Measurements from ENCODE around the gene HSDL1.

The HSDL1 gene

GRCh38 chr16:84093120-84093878, 51.7 kb downstream of the HSDL1 start:
- CTCF ChIA-PET, result no interaction called here

GRCh38 chr16:84091460-84091859, 53.5 kb downstream of the HSDL1 start:
- CTCF ChIA-PET, result no interaction called here
- H3K27ac ChIP-seq, result no peak overlapping the region
- no peak for DNase-seq (ENCODE audit: low spot score)
- POLR2A ChIA-PET (ENCODE audit: low non-redundant PET), result no interaction called here
- TF ChIP-seq CTCF (conservative IDR thresholded peaks at IDR 0.05; ENCODE audit: low read depth), result no peak

More at GRCh38 chr16:84093120-84093878, 51.7 kb downstream of the HSDL1 start:
- TF ChIP-seq CTCF (conservative IDR thresholded peaks at IDR 0.05; ENCODE audit: low read depth), result no peak
- no peak for DNase-seq (ENCODE audit: low spot score)
- POLR2A ChIA-PET (ENCODE audit: low non-redundant PET), result no interaction called here
- no peak overlapping the region for H3K27ac ChIP-seq

GRCh38 chr16:84090211-84090610, 54.8 kb downstream of the HSDL1 start:
- no peak for DNase-seq (ENCODE audit: low spot score)
- TF ChIP-seq CTCF (conservative IDR thresholded peaks at IDR 0.05; ENCODE audit: low read depth), result no peak
- H3K27ac ChIP-seq, result no peak overlapping the region
- CTCF ChIA-PET, result interaction anchor here (0.7 kb wide), 1 partner anchor 10 kb away, joined by 5 read pairs; no protein-coding TSS in a partner anchor
- POLR2A ChIA-PET (ENCODE audit: low non-redundant PET), result no interaction called here

- H3K27ac ChIP-seq, result no peak overlapping the region
- TF ChIP-seq CTCF (conservative IDR thresholded peaks at IDR 0.05; ENCODE audit: low read depth), result no peak
- no peak for DNase-seq (ENCODE audit: low spot score)
- POLR2A ChIA-PET (ENCODE audit: low non-redundant PET), result no interaction called here
- CTCF ChIA-PET, result interaction anchor here (0.6 to 1.7 kb wide), 2 partner anchors 13 to 87 kb away, joined by 3 to 8 read pairs; no protein-coding TSS in a partner anchor
These were observed 56.1 kb downstream of the HSDL1 start for GRCh38 chr16:84088695-84089395.

- ChIA-PET POLR2A (ENCODE audit: low non-redundant PET) (no interaction called here), CTCF (interaction anchor here (0.6 to 1.7 kb wide), 5 partner anchors 18 to 88 kb away, joined by 3 to 8 read pairs (median 4); no protein-coding TSS in a partner anchor)
- TF ChIP-seq CTCF (conservative IDR thresholded peaks at IDR 0.05; ENCODE audit: low read depth), result no peak
- no peak overlapping the region for H3K27ac ChIP-seq
- DNase-seq (ENCODE audit: low spot score), result no peak
These were observed 57.4 kb downstream of the HSDL1 start for GRCh38 chr16:84087466-84088151.

- no peak overlapping the region for H3K27ac ChIP-seq
These were observed 58.0 kb downstream of the HSDL1 start for GRCh38 chr16:84087001-84087400.

More at GRCh38 chr16:84087001-84087400, 58.0 kb downstream of the HSDL1 start:
- no peak for TF ChIP-seq CTCF (conservative IDR thresholded peaks at IDR 0.05; ENCODE audit: low read depth)
- DNase-seq (ENCODE audit: low spot score), result no peak
- ChIA-PET POLR2A (ENCODE audit: low non-redundant PET) (no interaction called here), CTCF (interaction anchor here (0.6 to 1.0 kb wide), 2 partner anchors 18 to 89 kb away, joined by 3 to 4 read pairs; no protein-coding TSS in a partner anchor)

Measured in RWPE1 (cell line).